Measurements from ENCODE around the gene TFDP3.

TFDP3 gene

GRCh38 chrX:133185938-133186337 lies 32.2 kb downstream of the TFDP3 start:
- no peak for DNase-seq

- DNase-seq: no peak
Observed at GRCh38 chrX:133185119-133185518, 33.0 kb downstream of the TFDP3 start.

GRCh38 chrX:133183806-133184205 lies 34.3 kb downstream of the TFDP3 start:
- no peak for DNase-seq

- DNase-seq: no peak
Observed at GRCh38 chrX:133179500-133179899, 38.7 kb downstream of the TFDP3 start.

- DNase-seq: no peak
Observed at GRCh38 chrX:133177202-133177601, 41.0 kb downstream of the TFDP3 start.

GRCh38 chrX:133175605-133176004 lies 42.5 kb downstream of the TFDP3 start:
- no peak for DNase-seq

GRCh38 chrX:133175162-133175561 lies 43.0 kb downstream of the TFDP3 start:
- DNase-seq: no peak

- DNase-seq: no peak
Observed at GRCh38 chrX:133171962-133172708, 46.0 kb downstream of the TFDP3 start.
